Measurements from ENCODE around the gene ARHGAP4. TPM values are rescaled to one million over a fixed set of nuclear protein-coding genes. Genes with fewer than 3 reads are reported as not detected.

ARHGAP4 gene
- total and polyA plus RNA-seq, 4 experiments from 2014 or later, result 65.4 to 330 (median 222) TPM

DNA sequence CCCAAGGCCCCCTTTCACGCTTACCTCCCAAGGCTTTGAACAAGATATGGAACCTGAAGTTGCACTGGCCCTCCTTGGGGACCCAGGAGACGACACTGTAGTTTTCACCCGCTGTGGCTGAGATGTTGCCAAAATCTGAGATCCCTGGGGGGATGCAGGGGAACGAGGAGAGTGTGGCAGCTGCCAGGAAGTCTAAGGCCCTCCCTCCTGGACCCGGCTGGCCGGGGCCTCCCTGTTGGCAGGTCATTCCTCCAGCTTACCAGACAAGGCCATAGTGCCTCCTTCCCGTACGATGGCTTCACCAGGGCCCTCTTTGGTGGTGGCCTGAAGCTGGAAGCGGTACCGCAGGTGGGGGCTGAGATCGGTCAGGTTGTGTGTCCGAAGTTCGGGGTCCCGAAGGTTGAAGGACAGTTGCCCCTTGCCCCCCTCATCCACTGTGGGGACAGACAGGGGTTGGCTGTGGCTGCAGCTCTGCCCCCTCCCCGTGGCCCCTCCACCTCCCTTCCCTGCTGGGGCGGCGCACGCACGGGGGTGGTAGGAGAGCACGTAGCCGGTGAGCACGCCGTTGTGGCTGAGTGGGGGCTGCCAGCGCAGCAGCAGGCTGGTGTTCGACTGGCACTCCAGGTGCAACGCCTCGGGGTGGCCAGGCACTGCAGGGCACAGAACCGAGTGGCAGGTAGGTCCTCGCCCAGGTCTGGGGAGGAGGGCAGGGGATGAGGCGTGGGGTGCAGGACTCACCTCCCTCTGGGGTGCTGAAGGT is 61.3 kb downstream of the ARHGAP4 start:
- no peak overlapping the region for H3K4me3 ChIP-seq (ENCODE audit: low read length in 2 of 2)
- no peaks in the 10 kb centered on the region for H3K4me1 Mint-ChIP-seq
- H3K27ac ChIP-seq (ENCODE audit: low read depth, low read length), result no peak overlapping the region
- H3K4me1 ChIP-seq (ENCODE audit: insufficient read depth, low read length), result no peaks in the 10 kb centered on the region
- no peaks in the 10 kb centered on the region for H3K27me3 ChIP-seq (ENCODE audit: insufficient read depth, low read length)
- H3K4me3 Mint-ChIP-seq, result no peak overlapping the region
- ChIA-PET CTCF (ENCODE audit: partially characterized antibody) (no interaction called here), POLR2A (ENCODE audit: partially characterized antibody) (no interaction called here)
- intact Hi-C loops (cut with micrococcal nuclease), result no loop called here
- no peaks in the 10 kb centered on the region for H3K27me3 Mint-ChIP-seq
- no peaks in the 10 kb centered on the region for H3K9me3 Mint-ChIP-seq
- no peaks in the 10 kb centered on the region for H3K9me3 ChIP-seq (ENCODE audit: control insufficient read depth in 1 of 2, low read length in 2 of 2)
- H3K36me3 Mint-ChIP-seq, result no peaks in the 10 kb centered on the region
- H3K27ac Mint-ChIP-seq, result no peak overlapping the region
- no peak for DNase-seq
- H3K36me3 ChIP-seq (ENCODE audit: insufficient read depth, low read length), result no peaks in the 10 kb centered on the region

DNA sequence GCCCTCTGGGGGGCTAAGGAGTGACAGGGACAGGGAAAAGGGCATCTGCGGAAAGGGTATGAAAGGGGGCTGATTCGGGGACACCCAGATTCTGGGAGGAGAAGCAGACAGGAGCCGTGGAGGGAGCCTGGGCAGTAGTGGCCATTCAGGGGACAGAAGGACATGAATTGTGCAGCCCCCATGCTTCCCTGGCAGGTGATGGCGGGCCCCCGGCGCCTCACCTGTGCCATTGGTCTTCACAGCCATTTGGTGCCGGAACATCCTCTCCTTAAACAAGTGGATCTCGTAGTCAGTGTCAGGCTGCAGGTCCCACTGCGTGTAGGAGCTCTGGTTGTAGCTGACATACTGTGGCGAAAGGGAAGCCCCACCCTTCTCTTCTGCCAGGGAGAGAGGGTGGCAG is 62.0 kb downstream of the ARHGAP4 start:
- Mint-ChIP-seq H3K27ac (no peak overlapping the region), H3K9me3 (no peaks in the 10 kb centered on the region), H3K4me3 (no peak overlapping the region), H3K27me3 (no peaks in the 10 kb centered on the region), H3K36me3 (no peaks in the 10 kb centered on the region), H3K4me1 (no peaks in the 10 kb centered on the region)
- ChIA-PET CTCF (ENCODE audit: partially characterized antibody) (no interaction called here), POLR2A (ENCODE audit: partially characterized antibody) (no interaction called here)
- Histone ChIP-seq H3K4me3 (ENCODE audit: low read length in 2 of 2) (no peak overlapping the region), H3K4me1 (ENCODE audit: insufficient read depth, low read length) (no peaks in the 10 kb centered on the region), H3K36me3 (ENCODE audit: insufficient read depth, low read length) (no peaks in the 10 kb centered on the region), H3K27ac (ENCODE audit: low read depth, low read length) (no peak overlapping the region), H3K9me3 (ENCODE audit: control insufficient read depth in 1 of 2, low read length in 2 of 2) (no peaks in the 10 kb centered on the region), H3K27me3 (ENCODE audit: insufficient read depth, low read length) (no peaks in the 10 kb centered on the region)
- no peak for DNase-seq
- intact Hi-C loops (cut with micrococcal nuclease), result no loop called here

DNA sequence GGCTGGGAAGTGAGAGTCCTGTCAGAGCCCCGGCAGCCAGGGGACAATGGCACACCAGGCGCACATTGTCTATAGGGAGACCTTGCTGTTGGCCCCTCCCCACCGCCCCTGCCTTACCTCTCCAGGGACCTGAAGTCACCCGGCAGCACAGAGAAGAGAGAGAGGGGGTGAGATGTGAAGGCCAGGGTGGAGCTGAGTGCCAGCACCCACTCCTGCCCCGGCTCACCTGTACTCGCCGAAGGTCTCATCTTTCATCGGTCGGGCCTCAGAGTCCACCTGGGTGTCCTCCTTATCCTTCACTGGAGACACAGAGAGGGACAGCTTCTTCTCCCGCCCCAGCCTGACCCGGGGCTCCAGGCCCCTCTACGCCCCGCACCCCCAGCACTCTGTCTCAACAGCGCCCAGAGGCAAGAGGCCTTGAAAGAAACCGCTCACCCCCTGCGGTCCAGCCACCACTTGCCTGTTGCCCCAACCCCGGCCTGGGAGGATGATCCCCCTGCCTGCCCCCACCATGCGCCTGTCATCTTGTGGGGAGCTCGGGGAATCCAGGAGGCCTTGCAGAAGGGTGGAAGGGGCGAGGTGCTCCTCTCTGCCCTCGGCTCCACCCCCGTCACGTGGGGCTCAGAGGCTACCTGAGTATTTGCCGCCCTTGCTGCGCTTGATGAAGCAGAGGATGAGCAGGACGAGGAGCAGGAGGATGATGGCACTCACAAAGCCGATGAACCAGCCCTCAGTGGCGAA is 62.6 kb downstream of the ARHGAP4 start:
- ChIA-PET CTCF (ENCODE audit: partially characterized antibody) (no interaction called here), POLR2A (ENCODE audit: partially characterized antibody) (no interaction called here)
- DNase-seq, result no peak
- Mint-ChIP-seq H3K27ac (no peak overlapping the region), H3K4me1 (peaks cover 0 to under 1% (median 0%) of the 10 kb centered on the region in 4 donors), H3K9me3 (no peaks in the 10 kb centered on the region), H3K36me3 (no peaks in the 10 kb centered on the region), H3K27me3 (no peaks in the 10 kb centered on the region), H3K4me3 (no peak overlapping the region)
- no peaks in the 10 kb centered on the region for H3K36me3 ChIP-seq (ENCODE audit: insufficient read depth, low read length)
- H3K9me3 ChIP-seq (ENCODE audit: control insufficient read depth in 1 of 2, low read length in 2 of 2), result no peaks in the 10 kb centered on the region
- no peaks in the 10 kb centered on the region for H3K4me1 ChIP-seq (ENCODE audit: insufficient read depth, low read length)
- intact Hi-C loops (cut with micrococcal nuclease), result no loop called here
- no peak overlapping the region for H3K4me3 ChIP-seq (ENCODE audit: low read length in 2 of 2)
- no peak overlapping the region for H3K27ac ChIP-seq (ENCODE audit: low read depth, low read length)
- H3K27me3 ChIP-seq (ENCODE audit: insufficient read depth, low read length), result no peaks in the 10 kb centered on the region

DNA sequence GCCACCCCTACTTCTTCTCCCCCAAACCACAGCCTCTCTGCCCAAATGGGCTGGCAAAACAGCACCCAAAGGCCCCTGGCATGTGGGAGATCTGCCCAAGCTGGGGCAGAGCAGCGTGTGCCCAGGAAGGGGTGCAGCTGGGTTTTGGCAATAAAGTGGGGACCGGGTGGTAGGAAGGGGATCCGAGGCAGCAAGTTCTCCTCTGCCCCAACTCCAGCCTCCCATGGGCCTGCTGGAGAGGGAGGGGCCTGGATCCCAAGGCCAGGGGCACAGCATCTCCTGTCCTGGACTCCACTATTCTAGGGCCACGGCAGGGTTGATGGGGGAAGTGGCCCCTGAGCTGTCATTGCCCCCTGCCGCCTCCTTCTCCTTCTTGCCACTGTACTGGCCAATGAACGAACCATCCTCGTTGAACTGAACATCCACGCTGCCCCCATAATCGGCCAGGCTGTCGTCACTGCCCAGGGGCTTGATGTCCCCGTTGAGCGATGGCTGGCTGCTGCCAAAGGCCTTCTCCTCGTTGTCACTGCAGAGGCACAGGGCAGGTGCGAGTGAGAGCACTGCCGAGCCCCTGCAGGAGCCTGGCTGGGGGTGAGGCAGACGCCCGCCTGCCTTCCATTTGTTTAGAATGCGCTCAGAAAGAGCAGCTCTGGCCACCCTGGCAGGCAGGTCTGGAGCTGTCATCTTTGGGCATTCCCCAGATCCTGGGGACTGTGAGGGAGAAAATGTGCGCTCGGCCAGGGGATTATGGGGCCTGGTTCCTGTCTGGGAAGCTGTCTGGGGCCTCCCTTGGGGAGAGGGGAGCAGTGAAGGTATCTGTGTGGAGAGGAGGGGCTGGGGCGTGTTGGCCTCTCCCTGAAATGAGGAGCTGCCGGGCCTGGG is 63.5 kb downstream of the ARHGAP4 start:
- no peaks in the 10 kb centered on the region for H3K9me3 Mint-ChIP-seq
- POLR2A ChIA-PET (ENCODE audit: partially characterized antibody), result no interaction called here
- no peaks in the 10 kb centered on the region for H3K36me3 Mint-ChIP-seq
- no peaks in the 10 kb centered on the region for H3K9me3 ChIP-seq (ENCODE audit: control insufficient read depth in 1 of 2, low read length in 2 of 2)
- H3K27me3 ChIP-seq (ENCODE audit: insufficient read depth, low read length), result no peaks in the 10 kb centered on the region
- intact Hi-C loops (cut with micrococcal nuclease), result no loop called here
- CTCF ChIA-PET (ENCODE audit: partially characterized antibody), result no interaction called here
- H3K36me3 ChIP-seq (ENCODE audit: insufficient read depth, low read length), result no peaks in the 10 kb centered on the region
- H3K4me3 ChIP-seq (ENCODE audit: low read length in 2 of 2), result no peak overlapping the region
- H3K27me3 Mint-ChIP-seq, result no peaks in the 10 kb centered on the region
- peaks cover 0 to 5% (median 3%) of the 10 kb centered on the region in 4 donors for H3K4me1 Mint-ChIP-seq
- H3K4me1 ChIP-seq (ENCODE audit: insufficient read depth, low read length), result no peaks in the 10 kb centered on the region
- no peak overlapping the region for H3K27ac Mint-ChIP-seq
- no peak overlapping the region for H3K27ac ChIP-seq (ENCODE audit: low read depth, low read length)
- H3K4me3 Mint-ChIP-seq, result no peak overlapping the region
- no peak for DNase-seq

DNA sequence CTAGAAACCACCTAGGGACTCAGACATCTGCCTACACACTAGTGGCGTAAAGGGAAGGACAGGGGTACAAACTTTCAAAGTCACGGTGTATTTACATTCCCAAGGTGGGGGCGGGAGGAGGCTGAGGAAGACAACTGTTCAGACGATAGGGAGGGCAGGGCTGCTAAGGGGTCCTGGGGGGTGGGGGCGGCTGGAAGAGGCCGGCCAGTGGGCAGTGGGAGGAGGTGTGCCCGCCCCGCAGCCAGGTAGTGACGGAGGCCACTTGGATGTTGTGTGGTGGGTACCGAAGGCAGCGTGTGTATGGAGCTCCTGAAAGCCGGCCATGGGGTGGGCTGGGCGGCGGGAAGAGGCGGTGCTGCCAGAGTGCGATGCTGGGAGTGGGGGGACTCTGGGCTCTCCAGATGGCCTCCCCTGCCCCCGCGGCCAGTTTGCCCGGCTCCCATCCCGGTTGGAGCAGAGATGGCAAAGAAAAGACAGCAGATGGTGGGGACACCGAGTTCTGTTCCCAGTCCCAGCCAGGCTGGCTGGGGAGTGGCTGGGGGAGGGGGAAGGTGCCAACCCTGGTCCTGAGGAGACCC is 64.2 kb downstream of the ARHGAP4 start:
- peaks cover 0 to 13% (median 5%) of the 10 kb centered on the region in 4 donors for H3K4me1 Mint-ChIP-seq
- Histone ChIP-seq H3K36me3 (ENCODE audit: insufficient read depth, low read length) (no peaks in the 10 kb centered on the region), H3K27ac (ENCODE audit: low read depth, low read length) (no peak overlapping the region), H3K4me3 (ENCODE audit: low read length in 2 of 2) (no peak overlapping the region), H3K4me1 (ENCODE audit: insufficient read depth, low read length) (no peaks in the 10 kb centered on the region), H3K9me3 (ENCODE audit: control insufficient read depth in 1 of 2, low read length in 2 of 2) (no peaks in the 10 kb centered on the region), H3K27me3 (ENCODE audit: insufficient read depth, low read length) (no peaks in the 10 kb centered on the region)
- ChIA-PET POLR2A (ENCODE audit: partially characterized antibody) (no interaction called here), CTCF (ENCODE audit: partially characterized antibody) (no interaction called here)
- no peaks in the 10 kb centered on the region for H3K36me3 Mint-ChIP-seq
- H3K27ac Mint-ChIP-seq, result no peak overlapping the region
- DNase-seq, result no peak
- intact Hi-C loops (cut with micrococcal nuclease), result no loop called here
- H3K4me3 Mint-ChIP-seq, result no peak overlapping the region
- no peaks in the 10 kb centered on the region for H3K9me3 Mint-ChIP-seq
- H3K27me3 Mint-ChIP-seq, result no peaks in the 10 kb centered on the region

DNA sequence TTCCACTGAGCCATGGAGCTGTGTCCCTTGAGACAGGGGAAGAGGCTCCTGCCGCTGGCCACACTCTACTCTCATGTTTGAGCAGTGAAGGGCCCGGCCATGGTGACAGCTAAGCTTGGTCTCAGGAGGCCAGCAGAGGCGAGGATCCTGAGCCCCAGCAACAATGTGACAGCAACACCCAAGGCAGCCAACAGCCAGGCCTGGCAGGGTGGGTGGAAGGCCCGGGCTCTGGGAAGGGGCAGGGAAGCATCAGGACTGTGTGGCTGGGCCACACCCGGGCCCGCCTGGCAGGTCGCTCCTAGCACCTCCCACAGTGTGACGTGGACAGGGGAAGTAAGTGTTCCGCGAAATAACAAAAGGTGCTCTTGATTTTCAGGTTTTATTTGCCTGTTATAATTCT is 64.9 kb downstream of the ARHGAP4 start:
- no peak for DNase-seq
- Histone ChIP-seq H3K27me3 (ENCODE audit: insufficient read depth, low read length) (no peaks in the 10 kb centered on the region), H3K4me1 (ENCODE audit: insufficient read depth, low read length) (no peaks in the 10 kb centered on the region), H3K4me3 (ENCODE audit: low read length in 2 of 2) (no peak overlapping the region), H3K36me3 (ENCODE audit: insufficient read depth, low read length) (no peaks in the 10 kb centered on the region), H3K9me3 (ENCODE audit: control insufficient read depth in 1 of 2, low read length in 2 of 2) (no peaks in the 10 kb centered on the region), H3K27ac (ENCODE audit: low read depth, low read length) (no peak overlapping the region)
- no peaks in the 10 kb centered on the region for H3K9me3 Mint-ChIP-seq
- H3K4me3 Mint-ChIP-seq, result no peak overlapping the region
- no peaks in the 10 kb centered on the region for H3K27me3 Mint-ChIP-seq
- H3K4me1 Mint-ChIP-seq, result peaks cover 0 to 20% (median 5%) of the 10 kb centered on the region in 4 donors
- H3K36me3 Mint-ChIP-seq, result no peaks in the 10 kb centered on the region
- ChIA-PET POLR2A (ENCODE audit: partially characterized antibody) (no interaction called here), CTCF (ENCODE audit: partially characterized antibody) (no interaction called here)
- intact Hi-C loops (cut with micrococcal nuclease), result no loop called here
- H3K27ac Mint-ChIP-seq, result no peak overlapping the region

Data from CD4-positive, alpha-beta memory T cell (primary cell).